ENCODE results near the gene KBTBD13.
"Not testable (repeated sequence)": the region's sequence is repeated elsewhere in the genome, so short reads cannot be mapped to it uniquely, and the experiment has no call there.

KBTBD13 gene

GRCh38 chr15:65092911-65093792 lies 16.6 kb downstream of the KBTBD13 start:
- no peak for TF ChIP-seq CTCF (conservative IDR thresholded peaks at IDR 0.05)
- no peak overlapping the region for H3K27ac ChIP-seq

GRCh38 chr15:65093793-65094170 lies 17.2 kb downstream of the KBTBD13 start:
- H3K27ac ChIP-seq: not testable (repeated sequence)

- H3K27ac ChIP-seq: no peak overlapping the region
- TF ChIP-seq CTCF (conservative IDR thresholded peaks at IDR 0.05): no peak
Measured at GRCh38 chr15:65094294-65094995, 17.9 kb downstream of the KBTBD13 start.

GRCh38 chr15:65095011-65095746 lies 18.6 kb downstream of the KBTBD13 start:
- TF ChIP-seq CTCF (conservative IDR thresholded peaks at IDR 0.05): no peak
- no peak overlapping the region for H3K27ac ChIP-seq

GRCh38 chr15:65095747-65096104 lies 19.2 kb downstream of the KBTBD13 start:
- TF ChIP-seq CTCF (conservative IDR thresholded peaks at IDR 0.05): no peak
- H3K27ac ChIP-seq: no peak overlapping the region

GRCh38 chr15:65096481-65097385 lies 20.2 kb downstream of the KBTBD13 start:
- no peak overlapping the region for H3K27ac ChIP-seq
- no peak for TF ChIP-seq CTCF (conservative IDR thresholded peaks at IDR 0.05)

GRCh38 chr15:65097651-65098263 lies 21.2 kb downstream of the KBTBD13 start:
- H3K27ac ChIP-seq: no peak overlapping the region
- TF ChIP-seq CTCF (conservative IDR thresholded peaks at IDR 0.05): no peak

All from VCaP (cell line).